GM18909 (cell line): ENCODE data around the gene PPM1L.
"Not testable (repeated sequence)": the region's sequence is repeated elsewhere in the genome, so short reads cannot be mapped to it uniquely, and the experiment has no call there.

Source experiments
- ATAC-seq: cut with Tn5 transposase; IDR thresholded peaks from one replicate; pipeline ENCODE4 v1.9.1; 2021; ENCODE audit warnings: mild to moderate bottlenecking; ENCODE audit not compliant: unreplicated experiment, poor library complexity

PPM1L gene

DNA sequence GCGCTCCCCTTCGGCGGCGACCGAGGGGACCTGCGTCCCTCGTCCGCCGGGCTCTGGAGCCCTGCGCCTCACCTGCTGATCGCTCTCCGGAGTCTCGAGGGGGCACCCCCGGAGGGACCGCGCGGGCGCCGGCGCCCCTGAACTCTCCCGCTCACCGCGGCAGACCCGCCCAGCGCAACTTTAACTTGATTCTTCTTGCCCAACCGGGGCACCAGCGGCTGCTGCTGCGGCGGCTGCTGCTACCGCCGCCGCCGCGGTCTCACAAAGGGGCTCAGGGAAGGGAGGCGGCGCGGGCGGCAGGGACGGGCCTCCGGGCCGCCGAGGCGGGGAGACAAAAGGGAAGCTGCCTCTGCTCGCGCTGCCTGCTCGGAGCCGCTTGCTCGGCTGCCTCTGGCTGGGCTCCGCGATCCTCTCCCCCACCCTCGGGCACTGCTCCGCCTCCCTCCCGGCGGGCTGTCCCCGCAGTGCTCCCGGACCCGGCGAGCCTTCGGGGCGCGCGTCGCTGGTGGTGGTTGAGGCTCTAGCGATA, at the start of gene PPM1L:
TSS of gene PPM1L (plus strand) at position 456 of the 529 bp plus-strand sequence.
- ATAC-seq, result peak; percentile 52

- no peak for ATAC-seq
Measured at GRCh38 chr3:160707187-160707794, 48.7 kb upstream of the PPM1L start.

GRCh38 chr3:160709477-160710182, 46.4 kb upstream of the PPM1L start:
- ATAC-seq, result no peak

GRCh38 chr3:160713144-160713543, 42.9 kb upstream of the PPM1L start:
- ATAC-seq, result not testable (repeated sequence)

GRCh38 chr3:160719710-160720109, 36.3 kb upstream of the PPM1L start:
- ATAC-seq, result no peak

DNA sequence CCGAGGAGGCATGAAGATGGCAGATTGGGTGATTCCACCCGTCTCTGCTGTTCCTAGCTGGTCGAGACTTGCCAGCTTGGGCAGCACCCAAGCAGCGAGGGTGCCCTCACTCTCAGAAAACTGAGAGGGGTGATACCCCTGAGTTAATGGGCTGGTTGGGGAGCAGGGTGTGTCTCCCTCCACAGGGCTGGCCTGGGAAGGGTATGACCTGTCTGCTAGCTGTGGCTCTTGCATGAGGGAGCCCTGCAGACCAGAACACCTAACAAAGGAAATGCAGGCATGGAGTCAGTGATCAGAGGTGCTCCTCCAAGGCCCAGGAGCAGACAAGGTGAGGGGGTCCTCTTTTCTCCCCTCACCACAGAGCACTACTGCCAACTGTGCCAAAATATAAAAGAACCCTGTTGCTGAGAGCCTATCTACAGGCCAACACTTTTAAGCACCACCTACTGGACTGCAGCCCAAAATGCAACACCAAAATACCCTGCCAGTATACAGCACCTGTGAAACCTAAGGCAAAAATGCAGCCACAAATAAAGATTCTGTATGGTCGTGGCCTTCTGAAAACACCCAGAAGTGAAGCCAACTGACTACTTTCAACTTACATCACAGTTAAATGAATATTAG, 35.8 kb upstream of the PPM1L start:
- ATAC-seq, result peak; percentile 68

DNA sequence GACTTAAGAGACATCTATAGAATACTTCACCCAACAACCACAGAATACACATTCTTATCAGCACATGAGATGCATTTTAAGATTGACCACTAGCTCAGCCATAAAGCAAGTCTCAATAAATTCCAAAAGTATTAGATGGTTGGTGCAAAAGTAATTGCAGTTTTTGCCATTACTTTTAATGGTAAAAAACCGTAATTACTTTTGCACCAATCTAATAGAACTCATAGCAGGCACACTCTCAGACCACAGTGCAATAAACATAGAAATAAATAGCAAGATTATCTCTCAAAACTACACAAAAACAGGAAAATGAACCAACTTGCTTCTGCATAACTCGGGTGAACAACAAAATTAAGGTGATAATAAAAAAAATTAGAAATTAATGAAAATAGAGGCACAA, 33.7 kb upstream of the PPM1L start:
- ATAC-seq, result no peak

GRCh38 chr3:160725338-160725737, 30.7 kb upstream of the PPM1L start:
- ATAC-seq, result no peak

DNA sequence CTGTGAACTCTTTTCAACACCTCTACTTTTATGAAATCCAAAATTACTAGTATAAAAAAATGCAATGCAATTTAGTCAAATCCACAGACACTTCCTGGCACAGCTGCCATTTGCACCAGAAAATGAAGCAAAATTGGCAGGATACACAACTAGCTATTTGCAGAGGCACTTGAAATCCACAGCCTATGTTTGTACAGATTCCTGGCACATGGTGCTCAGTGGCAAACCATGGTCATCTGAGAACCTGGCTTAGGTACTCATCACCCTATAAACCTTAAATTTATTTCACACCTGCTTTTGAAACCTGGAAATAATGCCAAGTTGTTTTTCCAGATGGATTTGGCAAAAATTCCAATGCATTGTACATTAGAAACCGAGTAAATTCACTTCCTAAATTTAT, 20.2 kb upstream of the PPM1L start:
- no peak for ATAC-seq

- ATAC-seq, result no peak
Measured at GRCh38 chr3:160738048-160738447, 18.0 kb upstream of the PPM1L start.

GRCh38 chr3:160739079-160739478, 17.0 kb upstream of the PPM1L start:
- no peak for ATAC-seq

- ATAC-seq, result no peak
Measured at GRCh38 chr3:160746976-160747375, 9.1 kb upstream of the PPM1L start.

GRCh38 chr3:160747422-160747821, 8.6 kb upstream of the PPM1L start:
- ATAC-seq, result no peak

DNA sequence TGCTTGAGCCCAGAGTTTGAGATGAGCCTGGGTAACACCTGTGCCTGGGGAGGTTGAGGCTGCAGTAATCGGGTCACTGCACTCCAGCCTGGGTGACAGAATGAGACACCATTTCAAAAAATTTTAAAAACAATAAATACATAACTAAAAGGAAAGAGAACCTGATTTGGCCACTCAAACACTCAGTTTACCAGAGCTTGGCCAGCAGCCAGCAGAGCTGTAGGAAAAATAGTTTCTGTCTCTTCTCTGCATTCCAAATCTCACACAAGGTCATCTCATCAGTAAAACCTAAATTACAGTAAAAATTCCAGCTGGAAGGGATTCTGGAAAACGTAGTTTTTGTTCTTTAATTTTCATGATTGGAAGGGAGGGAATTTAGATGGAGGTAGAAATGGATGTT, 7.8 kb upstream of the PPM1L start:
- ATAC-seq, result no peak

DNA sequence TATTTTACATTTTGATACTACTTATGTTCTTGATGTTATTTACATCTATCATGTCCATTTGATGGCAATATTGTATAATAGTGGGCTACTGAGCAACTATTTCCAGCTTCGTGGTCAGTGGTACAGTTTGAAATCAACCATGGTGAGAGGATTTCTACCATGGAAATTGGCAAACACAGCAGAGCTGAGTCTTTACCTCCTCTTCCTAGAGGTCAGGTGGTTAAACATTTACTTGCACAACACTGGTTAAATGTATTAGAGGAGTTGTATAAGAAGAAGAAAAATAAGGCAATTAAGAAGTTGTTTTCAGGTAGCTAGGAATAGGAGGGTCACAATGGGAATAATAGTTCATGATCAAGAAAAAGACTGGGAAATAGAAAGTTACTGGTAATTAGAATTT, 7.2 kb upstream of the PPM1L start:
- no peak for ATAC-seq

- no peak for ATAC-seq
Measured at GRCh38 chr3:160753953-160754352, 2.1 kb upstream of the PPM1L start.

GRCh38 chr3:160754371-160754854, 1.6 kb upstream of the PPM1L start:
- ATAC-seq, result no peak

DNA sequence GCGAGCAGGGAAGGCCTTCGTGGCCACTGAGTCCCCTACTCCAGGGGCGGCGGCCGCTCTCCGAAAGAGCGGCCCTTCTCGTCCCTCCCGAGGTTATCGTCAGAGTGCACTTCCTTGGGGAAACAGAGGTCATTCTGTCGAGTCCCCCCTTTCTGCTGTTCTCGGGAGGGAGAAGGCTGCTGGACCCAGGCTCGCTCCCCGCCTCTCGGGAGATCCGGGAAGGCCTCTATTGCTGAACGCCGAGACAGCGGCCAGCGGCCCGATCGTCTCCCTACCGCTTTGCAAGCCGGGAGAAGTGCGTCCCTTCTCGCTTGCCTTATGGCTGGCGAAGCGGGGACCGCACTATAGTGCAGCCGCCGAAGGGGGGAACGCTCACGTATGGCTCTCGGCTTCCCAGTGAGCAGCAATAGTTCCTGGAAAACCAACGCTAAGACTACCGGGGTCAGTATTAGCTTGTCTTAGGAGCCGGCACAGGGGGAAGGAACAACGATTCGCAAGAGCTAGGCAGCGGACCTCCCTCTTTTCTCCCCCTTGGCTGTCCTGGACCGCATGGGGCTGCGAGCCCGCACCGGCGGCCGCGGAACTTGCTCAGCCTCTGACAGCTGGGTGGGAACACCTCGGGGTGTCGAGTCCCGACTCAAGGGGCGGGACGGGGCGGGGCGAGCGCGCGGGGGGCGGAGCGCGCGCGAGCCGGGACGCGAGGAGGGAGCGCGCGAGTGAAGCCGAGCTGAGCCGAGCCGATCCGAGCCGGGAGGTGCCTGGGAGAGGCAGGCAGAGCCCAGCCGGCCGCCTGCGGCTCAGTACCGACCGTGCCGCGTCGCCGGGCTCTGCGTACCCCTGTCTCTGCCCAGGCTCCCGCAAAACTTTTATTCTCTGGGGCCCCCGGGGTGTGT, 930 bp upstream of the PPM1L start:
- ATAC-seq, result peak; percentile 91

GRCh38 chr3:160757233-160758106, 1.4 kb downstream of the PPM1L start:
- ATAC-seq, result no peak
